Body of pancreas (tissue), 4 donors: Measurements from ENCODE around the gene CFL1.

ENCODE experiments used
- POLR2A ChIP-seq, 3 donors: fragments of 450-650 bp; IDR thresholded peaks; one replicate each; pipeline ENCODE4 v1.6.1; 2016; ENCODE audit warnings: antibody characterized with exemption in 3 of 3, mild to moderate bottlenecking in 2 of 3
- TF ChIP-seq, protein P1 (sequence below), 7 experiments: fragments of 450-650 bp in 4 of 7; fragments of 200-600 bp in 3 of 7; sonication (generic) in 3 of 7; IDR thresholded peaks; one replicate each; pipeline ENCODE4 v1.5.1; 2016 to 2019; ENCODE audit warnings: antibody characterized with exemption in 7 of 7

DNA sequence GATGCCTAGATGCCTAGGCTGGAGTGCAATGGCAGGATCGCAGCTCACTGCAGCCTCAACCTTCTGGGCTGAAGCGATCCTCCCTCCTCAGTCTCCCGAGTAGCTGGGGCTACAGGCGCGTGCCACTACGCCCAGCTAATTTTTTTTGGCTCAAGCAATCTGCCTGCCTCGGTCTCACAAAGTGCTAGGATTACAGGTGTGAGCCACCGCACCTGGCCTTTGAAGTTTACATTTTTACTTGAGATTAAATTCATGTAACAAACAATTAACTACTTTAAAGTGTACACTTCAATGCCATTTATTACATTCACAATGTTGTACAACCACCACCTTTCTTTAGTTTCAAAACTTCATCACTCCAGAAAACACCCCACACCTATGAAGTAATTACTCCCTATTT, 45.7 kb upstream of the CFL1 start:
- TF ChIP-seq, protein P1, sequence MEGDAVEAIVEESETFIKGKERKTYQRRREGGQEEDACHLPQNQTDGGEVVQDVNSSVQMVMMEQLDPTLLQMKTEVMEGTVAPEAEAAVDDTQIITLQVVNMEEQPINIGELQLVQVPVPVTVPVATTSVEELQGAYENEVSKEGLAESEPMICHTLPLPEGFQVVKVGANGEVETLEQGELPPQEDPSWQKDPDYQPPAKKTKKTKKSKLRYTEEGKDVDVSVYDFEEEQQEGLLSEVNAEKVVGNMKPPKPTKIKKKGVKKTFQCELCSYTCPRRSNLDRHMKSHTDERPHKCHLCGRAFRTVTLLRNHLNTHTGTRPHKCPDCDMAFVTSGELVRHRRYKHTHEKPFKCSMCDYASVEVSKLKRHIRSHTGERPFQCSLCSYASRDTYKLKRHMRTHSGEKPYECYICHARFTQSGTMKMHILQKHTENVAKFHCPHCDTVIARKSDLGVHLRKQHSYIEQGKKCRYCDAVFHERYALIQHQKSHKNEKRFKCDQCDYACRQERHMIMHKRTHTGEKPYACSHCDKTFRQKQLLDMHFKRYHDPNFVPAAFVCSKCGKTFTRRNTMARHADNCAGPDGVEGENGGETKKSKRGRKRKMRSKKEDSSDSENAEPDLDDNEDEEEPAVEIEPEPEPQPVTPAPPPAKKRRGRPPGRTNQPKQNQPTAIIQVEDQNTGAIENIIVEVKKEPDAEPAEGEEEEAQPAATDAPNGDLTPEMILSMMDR (IDR thresholded peaks at IDR 0.05), result no peak
- TF ChIP-seq POLR2A (IDR thresholded peaks at IDR 0.05), result no peak
